WTC11 (cell line): Measurements from ENCODE around the gene SUSD4.

Experiments
- ATF6 ChIP-seq: sonication (generic); formaldehyde crosslinking; IDR thresholded peaks from 2 replicates; pipeline ENCODE4 v1.8.1; 2023; ENCODE audit warnings: mild to moderate bottlenecking, missing genetic modification reagents
- CBFB ChIP-seq: sonication (generic); formaldehyde crosslinking; IDR thresholded peaks from 2 replicates; pipeline ENCODE4 v1.8.1; 2022; ENCODE audit warnings: mild to moderate bottlenecking, low read depth, missing genetic modification reagents
- CREB1 ChIP-seq: sonication (generic); formaldehyde crosslinking; IDR thresholded peaks from 2 replicates; pipeline ENCODE4 v1.8.0; 2023; ENCODE audit warnings: mild to moderate bottlenecking, missing genetic modification reagents
- GABPB1 ChIP-seq: sonication (generic); formaldehyde crosslinking; IDR thresholded peaks from 2 replicates; pipeline ENCODE4 v1.8.1; 2023; ENCODE audit warnings: mild to moderate bottlenecking, missing genetic modification reagents
- IRF2 ChIP-seq: sonication (generic); formaldehyde crosslinking; IDR thresholded peaks from 2 replicates; pipeline ENCODE4 v1.8.0; 2022; ENCODE audit warnings: low read depth, missing genetic modification reagents, borderline replicate concordance
- RORB ChIP-seq: fragments of 250-450 bp; sonication (Bioruptor Pico); IDR thresholded peaks from 2 replicates; pipeline ENCODE4 v1.9.0; 2021; ENCODE audit warnings: mild to moderate bottlenecking
- TP53 ChIP-seq: sonication (generic); formaldehyde crosslinking; IDR thresholded peaks from 2 replicates; pipeline ENCODE4 v1.8.1; 2023; ENCODE audit warnings: mild to moderate bottlenecking, missing genetic modification reagents
- USF2 ChIP-seq: sonication (generic); formaldehyde crosslinking; IDR thresholded peaks from 2 replicates; pipeline ENCODE4 v1.8.1; 2023; ENCODE audit warnings: mild to moderate bottlenecking, missing genetic modification reagents, moderate library complexity
- ZNF396 ChIP-seq: fragments of 250-450 bp; sonication (Bioruptor Pico); IDR thresholded peaks from 2 replicates; pipeline ENCODE4 v1.8.0; 2021; ENCODE audit warnings: mild to moderate bottlenecking, moderate library complexity, borderline replicate concordance
- TF ChIP-seq, protein P1 (sequence below): sonication (generic); formaldehyde crosslinking; conservative IDR thresholded peaks from 2 replicates; pipeline ENCODE4 v1.8.1; 2022; ENCODE audit warnings: mild to moderate bottlenecking, missing genetic modification reagents
- TF ChIP-seq, protein P2 (sequence below): fragments of 200-600 bp; IDR thresholded peaks from 2 replicates; pipeline ENCODE4 v1.8.0; 2022; ENCODE audit warnings: antibody characterized with exemption
- TF ChIP-seq, protein P3 (sequence below): sonication (generic); formaldehyde crosslinking; IDR thresholded peaks from 2 replicates; pipeline ENCODE4 v1.8.0; 2022; ENCODE audit warnings: mild to moderate bottlenecking, missing genetic modification reagents
- TF ChIP-seq, protein P4 (sequence below): fragments of 250-450 bp; sonication (Bioruptor Pico); IDR thresholded peaks from 2 replicates; pipeline ENCODE4 v1.9.0; 2021; ENCODE audit warnings: mild to moderate bottlenecking, borderline replicate concordance

DNA sequence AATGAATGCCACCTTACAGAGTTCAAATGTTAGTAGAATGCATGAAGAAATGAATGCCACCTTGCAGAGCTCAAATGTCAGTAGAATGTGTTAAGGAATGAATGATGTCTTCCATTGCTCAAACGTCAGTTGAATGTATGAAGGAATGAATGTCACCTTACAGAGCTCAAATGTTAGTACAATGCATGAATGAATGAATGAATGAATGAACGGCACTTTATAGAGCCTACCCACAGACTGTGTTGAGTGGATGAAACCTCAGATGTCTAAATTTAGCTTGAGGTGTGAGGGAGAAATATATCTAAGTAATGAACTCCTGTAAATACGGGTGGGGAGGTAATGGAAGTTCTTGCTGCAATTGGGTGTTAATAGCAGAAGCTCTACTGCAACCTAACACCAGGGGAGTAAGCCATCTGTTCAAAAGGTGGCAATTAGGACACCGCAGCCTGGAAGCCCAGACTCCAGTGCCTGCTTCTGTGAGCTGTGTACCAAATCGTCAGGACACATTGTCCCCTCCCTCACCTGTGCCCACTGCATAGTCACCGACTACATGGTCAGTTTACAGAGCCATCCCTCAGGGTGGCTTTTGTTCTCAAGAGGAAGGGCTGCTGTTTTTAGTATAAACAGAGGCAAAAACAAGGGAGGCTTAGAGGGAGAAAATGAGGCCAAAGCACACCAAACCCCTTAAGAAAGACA, 26.7 kb downstream of the SUSD4 start:
- TF ChIP-seq USF2 (CRISPR knock-in tag) (no peak), CBFB (no peak), GABPB1 (CRISPR knock-in tag) (no peak), RORB (no peak), ZNF396 (CRISPR knock-in tag) (no peak), IRF2 (no peak), ATF6 (CRISPR knock-in tag) (no peak), TP53 (CRISPR knock-in tag) (no peak), CREB1 (no peak)
- TF ChIP-seq, protein P1, sequence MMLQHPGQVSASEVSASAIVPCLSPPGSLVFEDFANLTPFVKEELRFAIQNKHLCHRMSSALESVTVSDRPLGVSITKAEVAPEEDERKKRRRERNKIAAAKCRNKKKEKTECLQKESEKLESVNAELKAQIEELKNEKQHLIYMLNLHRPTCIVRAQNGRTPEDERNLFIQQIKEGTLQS (CRISPR knock-in tag): no peak
- TF ChIP-seq, protein P2, sequence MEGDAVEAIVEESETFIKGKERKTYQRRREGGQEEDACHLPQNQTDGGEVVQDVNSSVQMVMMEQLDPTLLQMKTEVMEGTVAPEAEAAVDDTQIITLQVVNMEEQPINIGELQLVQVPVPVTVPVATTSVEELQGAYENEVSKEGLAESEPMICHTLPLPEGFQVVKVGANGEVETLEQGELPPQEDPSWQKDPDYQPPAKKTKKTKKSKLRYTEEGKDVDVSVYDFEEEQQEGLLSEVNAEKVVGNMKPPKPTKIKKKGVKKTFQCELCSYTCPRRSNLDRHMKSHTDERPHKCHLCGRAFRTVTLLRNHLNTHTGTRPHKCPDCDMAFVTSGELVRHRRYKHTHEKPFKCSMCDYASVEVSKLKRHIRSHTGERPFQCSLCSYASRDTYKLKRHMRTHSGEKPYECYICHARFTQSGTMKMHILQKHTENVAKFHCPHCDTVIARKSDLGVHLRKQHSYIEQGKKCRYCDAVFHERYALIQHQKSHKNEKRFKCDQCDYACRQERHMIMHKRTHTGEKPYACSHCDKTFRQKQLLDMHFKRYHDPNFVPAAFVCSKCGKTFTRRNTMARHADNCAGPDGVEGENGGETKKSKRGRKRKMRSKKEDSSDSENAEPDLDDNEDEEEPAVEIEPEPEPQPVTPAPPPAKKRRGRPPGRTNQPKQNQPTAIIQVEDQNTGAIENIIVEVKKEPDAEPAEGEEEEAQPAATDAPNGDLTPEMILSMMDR: no peak
- TF ChIP-seq, protein P3, sequence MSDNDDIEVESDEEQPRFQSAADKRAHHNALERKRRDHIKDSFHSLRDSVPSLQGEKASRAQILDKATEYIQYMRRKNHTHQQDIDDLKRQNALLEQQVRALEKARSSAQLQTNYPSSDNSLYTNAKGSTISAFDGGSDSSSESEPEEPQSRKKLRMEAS: no peak
- TF ChIP-seq, protein P4, sequence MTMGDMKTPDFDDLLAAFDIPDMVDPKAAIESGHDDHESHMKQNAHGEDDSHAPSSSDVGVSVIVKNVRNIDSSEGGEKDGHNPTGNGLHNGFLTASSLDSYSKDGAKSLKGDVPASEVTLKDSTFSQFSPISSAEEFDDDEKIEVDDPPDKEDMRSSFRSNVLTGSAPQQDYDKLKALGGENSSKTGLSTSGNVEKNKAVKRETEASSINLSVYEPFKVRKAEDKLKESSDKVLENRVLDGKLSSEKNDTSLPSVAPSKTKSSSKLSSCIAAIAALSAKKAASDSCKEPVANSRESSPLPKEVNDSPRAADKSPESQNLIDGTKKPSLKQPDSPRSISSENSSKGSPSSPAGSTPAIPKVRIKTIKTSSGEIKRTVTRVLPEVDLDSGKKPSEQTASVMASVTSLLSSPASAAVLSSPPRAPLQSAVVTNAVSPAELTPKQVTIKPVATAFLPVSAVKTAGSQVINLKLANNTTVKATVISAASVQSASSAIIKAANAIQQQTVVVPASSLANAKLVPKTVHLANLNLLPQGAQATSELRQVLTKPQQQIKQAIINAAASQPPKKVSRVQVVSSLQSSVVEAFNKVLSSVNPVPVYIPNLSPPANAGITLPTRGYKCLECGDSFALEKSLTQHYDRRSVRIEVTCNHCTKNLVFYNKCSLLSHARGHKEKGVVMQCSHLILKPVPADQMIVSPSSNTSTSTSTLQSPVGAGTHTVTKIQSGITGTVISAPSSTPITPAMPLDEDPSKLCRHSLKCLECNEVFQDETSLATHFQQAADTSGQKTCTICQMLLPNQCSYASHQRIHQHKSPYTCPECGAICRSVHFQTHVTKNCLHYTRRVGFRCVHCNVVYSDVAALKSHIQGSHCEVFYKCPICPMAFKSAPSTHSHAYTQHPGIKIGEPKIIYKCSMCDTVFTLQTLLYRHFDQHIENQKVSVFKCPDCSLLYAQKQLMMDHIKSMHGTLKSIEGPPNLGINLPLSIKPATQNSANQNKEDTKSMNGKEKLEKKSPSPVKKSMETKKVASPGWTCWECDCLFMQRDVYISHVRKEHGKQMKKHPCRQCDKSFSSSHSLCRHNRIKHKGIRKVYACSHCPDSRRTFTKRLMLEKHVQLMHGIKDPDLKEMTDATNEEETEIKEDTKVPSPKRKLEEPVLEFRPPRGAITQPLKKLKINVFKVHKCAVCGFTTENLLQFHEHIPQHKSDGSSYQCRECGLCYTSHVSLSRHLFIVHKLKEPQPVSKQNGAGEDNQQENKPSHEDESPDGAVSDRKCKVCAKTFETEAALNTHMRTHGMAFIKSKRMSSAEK (CRISPR knock-in tag): no peak
